OCI-LY1 (cell line): ENCODE results near the gene ACAD11.

ENCODE experiments used
- H2AFZ ChIP-seq: fragments of 200-600 bp; sonication (generic), shearing (Covaris generic); 2 replicates; pipeline ENCODE4 v1.6.0; 2014; ENCODE audit warnings: antibody characterized with exemption, mild to moderate bottlenecking, low read length
- H3F3A ChIP-seq: fragments of 200-600 bp; sonication (generic), shearing (Covaris generic); 2 replicates; pipeline ENCODE4 v1.6.0; 2014; ENCODE audit warnings: mild to moderate bottlenecking, antibody characterized with exemption, low read length, moderate library complexity; ENCODE audit not compliant: insufficient read depth
- H3K27ac ChIP-seq: fragments of 200-600 bp; sonication (generic); 2 replicates; pipeline ENCODE4 v1.5.1; 2014; ENCODE audit warnings: low read length, mixed run types, mild to moderate bottlenecking, low read depth; ENCODE audit not compliant: poor library complexity, severe bottlenecking
- H3K27me3 ChIP-seq: fragments of 200-600 bp; sonication (generic); 2 replicates; pipeline ENCODE4 v1.6.0; 2014; ENCODE audit warnings: antibody characterized with exemption, mild to moderate bottlenecking, low read length, moderate library complexity; ENCODE audit not compliant: insufficient read depth
- H3K36me3 ChIP-seq: fragments of 200-600 bp; sonication (generic); 2 replicates; pipeline ENCODE4 v1.6.1; 2014; ENCODE audit warnings: mild to moderate bottlenecking, antibody characterized with exemption, low read length, moderate library complexity, mixed read lengths; ENCODE audit not compliant: insufficient read depth
- H3K4me1 ChIP-seq: fragments of 200-600 bp; sonication (generic); 2 replicates; pipeline ENCODE4 v1.5.1; 2014; ENCODE audit warnings: mild to moderate bottlenecking, low read length, moderate library complexity; ENCODE audit not compliant: insufficient read depth, severe bottlenecking
- H3K4me2 ChIP-seq: fragments of 200-600 bp; sonication (generic), shearing (Covaris generic); 2 replicates; pipeline ENCODE4 v1.6.1; 2014; ENCODE audit warnings: low read length
- H3K4me3 ChIP-seq: fragments of 200-600 bp; sonication (generic); 2 replicates; pipeline ENCODE4 v1.5.1; 2014; ENCODE audit warnings: low read length, low read depth, mild to moderate bottlenecking, mixed read lengths; ENCODE audit not compliant: poor library complexity, severe bottlenecking
- H3K79me2 ChIP-seq: fragments of 200-600 bp; shearing (Covaris generic); 2 replicates; pipeline ENCODE4 v1.6.1; 2016; ENCODE audit warnings: mixed run types, low read length, mixed read lengths; ENCODE audit not compliant: insufficient read depth
- H3K9ac ChIP-seq: fragments of 200-600 bp; sonication (generic), shearing (Covaris generic); 2 replicates; pipeline ENCODE4 v1.6.1; 2014; ENCODE audit warnings: mild to moderate bottlenecking, low read length, mixed read lengths
- H3K9me2 ChIP-seq: fragments of 200-600 bp; sonication (generic), shearing (Covaris generic); 2 replicates; pipeline ENCODE4 v1.6.1; 2014; ENCODE audit warnings: low read depth, mild to moderate bottlenecking, low read length, mixed read lengths
- H3K9me3 ChIP-seq: fragments of 200-600 bp; shearing (Covaris generic); 2 replicates; pipeline ENCODE4 v1.6.1; 2014; ENCODE audit warnings: low read length, mixed read lengths
- H4K20me1 ChIP-seq: fragments of 200-600 bp; sonication (generic), shearing (Covaris generic); 2 replicates; pipeline ENCODE4 v1.6.0; 2016; ENCODE audit warnings: mild to moderate bottlenecking, low read length; ENCODE audit not compliant: insufficient read depth
- EZH2 ChIP-seq: fragments of 200-600 bp; sonication (generic), shearing (Covaris generic); IDR thresholded peaks from 2 replicates; pipeline ENCODE4 v1.8.0; 2017; ENCODE audit warnings: borderline replicate concordance, mixed run types, mild to moderate bottlenecking, antibody characterized with exemption, low read length, moderate library complexity, mixed read lengths
- TF ChIP-seq, protein P1 (sequence below): fragments of 200-600 bp; sonication (generic), shearing (Covaris generic); IDR thresholded peaks from 2 replicates; pipeline ENCODE4 v1.5.1; 2017; ENCODE audit warnings: mild to moderate bottlenecking, antibody characterized with exemption, low read length, moderate library complexity, mixed read lengths

The ACAD11 gene

DNA sequence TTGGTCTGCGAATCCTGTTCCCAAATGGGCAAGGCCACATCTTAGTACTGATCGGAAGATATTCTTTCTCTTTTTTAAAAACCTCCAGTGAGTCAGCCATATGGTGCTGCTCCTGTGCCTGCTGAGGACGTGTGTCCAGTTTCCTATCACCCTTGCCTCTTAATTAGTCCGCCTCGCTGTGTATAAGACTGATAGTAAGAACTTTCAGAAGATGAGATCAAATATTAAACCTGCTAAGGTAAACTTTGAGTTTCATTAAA, 1.1 kb upstream of the ACAD11 start:
- H3K9me2 ChIP-seq = no peaks in the 10 kb centered on the region
- H3K27ac ChIP-seq = peak overlapping the region; percentile 56

GRCh38 chr3:132660052-132660810, 622 bp upstream of the ACAD11 start, which contains the start of gene UBA5:
TSS of gene UBA5 (plus strand) at chr3:132660329. CDS start at chr3:132660538, 209 bp downstream.
- peaks cover 35% of the 10 kb centered on the region for H3K4me1 ChIP-seq
- H3K9me2 ChIP-seq = no peaks in the 10 kb centered on the region
- H4K20me1 ChIP-seq = no peaks in the 10 kb centered on the region
- H3K9ac ChIP-seq = peak within 1 kb of the TSS; percentile 83
- H3K9me3 ChIP-seq = no peaks in the 10 kb centered on the region
- peaks cover 40% of the 10 kb centered on the region for H3K79me2 ChIP-seq
- H3K27me3 ChIP-seq = no peaks in the 10 kb centered on the region
- H3F3A ChIP-seq = no peaks in the 10 kb centered on the region
- H2AFZ ChIP-seq = peak within 1 kb of the TSS; percentile 88
- peak within 1 kb of the TSS; percentile 91 for H3K4me2 ChIP-seq
- H3K4me3 ChIP-seq = peak within 1 kb of the TSS; percentile 80
- H3K36me3 ChIP-seq = no peaks in the 10 kb centered on the region
- peak within 1 kb of the TSS; percentile 56 for H3K27ac ChIP-seq
- TF ChIP-seq, protein P1, sequence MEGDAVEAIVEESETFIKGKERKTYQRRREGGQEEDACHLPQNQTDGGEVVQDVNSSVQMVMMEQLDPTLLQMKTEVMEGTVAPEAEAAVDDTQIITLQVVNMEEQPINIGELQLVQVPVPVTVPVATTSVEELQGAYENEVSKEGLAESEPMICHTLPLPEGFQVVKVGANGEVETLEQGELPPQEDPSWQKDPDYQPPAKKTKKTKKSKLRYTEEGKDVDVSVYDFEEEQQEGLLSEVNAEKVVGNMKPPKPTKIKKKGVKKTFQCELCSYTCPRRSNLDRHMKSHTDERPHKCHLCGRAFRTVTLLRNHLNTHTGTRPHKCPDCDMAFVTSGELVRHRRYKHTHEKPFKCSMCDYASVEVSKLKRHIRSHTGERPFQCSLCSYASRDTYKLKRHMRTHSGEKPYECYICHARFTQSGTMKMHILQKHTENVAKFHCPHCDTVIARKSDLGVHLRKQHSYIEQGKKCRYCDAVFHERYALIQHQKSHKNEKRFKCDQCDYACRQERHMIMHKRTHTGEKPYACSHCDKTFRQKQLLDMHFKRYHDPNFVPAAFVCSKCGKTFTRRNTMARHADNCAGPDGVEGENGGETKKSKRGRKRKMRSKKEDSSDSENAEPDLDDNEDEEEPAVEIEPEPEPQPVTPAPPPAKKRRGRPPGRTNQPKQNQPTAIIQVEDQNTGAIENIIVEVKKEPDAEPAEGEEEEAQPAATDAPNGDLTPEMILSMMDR = no peak
- TF ChIP-seq EZH2 = no peak

More for the DNA sequence above, 1.1 kb upstream of the ACAD11 start:
- H3K9me3 ChIP-seq = no peaks in the 10 kb centered on the region
- no peaks in the 10 kb centered on the region for H3F3A ChIP-seq
- H3K27me3 ChIP-seq = no peaks in the 10 kb centered on the region
- peak overlapping the region; percentile 91 for H3K4me2 ChIP-seq
- TF ChIP-seq, protein P1 = no peak
- no peak for TF ChIP-seq EZH2
- no peaks in the 10 kb centered on the region for H4K20me1 ChIP-seq
- H3K4me3 ChIP-seq = peak overlapping the region; percentile 80
- peaks cover under 1% of the 10 kb centered on the region; the same call in 1 of the 2 replicates for H3K36me3 ChIP-seq
- peaks cover 40% of the 10 kb centered on the region for H3K79me2 ChIP-seq
- 0 out of 2 replicates have a peak overlapping the region, but pooled peaks have one; percentile 0 for H2AFZ ChIP-seq
- peaks cover 35% of the 10 kb centered on the region for H3K4me1 ChIP-seq
- peak overlapping the region; percentile 83 for H3K9ac ChIP-seq

GRCh38 chr3:132659000-132659364, 627 bp downstream of the ACAD11 start:
- Histone ChIP-seq H3K27ac (no peak overlapping the region), H3K4me2 (peak overlapping the region; percentile 91)

More at GRCh38 chr3:132659000-132659364, 627 bp downstream of the ACAD11 start:
- H3K27me3 ChIP-seq = no peaks in the 10 kb centered on the region
- peaks cover 32% of the 10 kb centered on the region for H3K79me2 ChIP-seq
- no peaks in the 10 kb centered on the region for H3K9me3 ChIP-seq
- H3F3A ChIP-seq = no peaks in the 10 kb centered on the region
- TF ChIP-seq, protein P1 = no peak
- H3K9ac ChIP-seq = peak overlapping the region; percentile 83
- no peaks in the 10 kb centered on the region for H4K20me1 ChIP-seq
- H3K4me3 ChIP-seq = peak overlapping the region; percentile 80
- no peaks in the 10 kb centered on the region for H3K36me3 ChIP-seq
- 0 out of 2 replicates have a peak overlapping the region, but pooled peaks have one; percentile 22 for H2AFZ ChIP-seq
- H3K9me2 ChIP-seq = no peaks in the 10 kb centered on the region
- peaks cover 35% of the 10 kb centered on the region for H3K4me1 ChIP-seq
